ENCODE data around the gene DOCK1.
A peak's percentile ranks its signal among the peaks of the same experiment; 100 is the strongest.

The DOCK1 gene

GRCh38 chr10:127088908-127089307 lies 183.7 kb downstream of the DOCK1 start:
- DNase-seq (ENCODE audit: low read depth), result no peak

- DNase-seq (ENCODE audit: low read depth), result no peak
Observed at GRCh38 chr10:127089446-127089845, 184.2 kb downstream of the DOCK1 start.

GRCh38 chr10:127090138-127090537 lies 184.9 kb downstream of the DOCK1 start:
- no peak for DNase-seq (ENCODE audit: low read depth)

- DNase-seq (ENCODE audit: low read depth), result no peak
Observed at GRCh38 chr10:127091354-127091753, 186.1 kb downstream of the DOCK1 start.

- DNase-seq (ENCODE audit: low read depth), result no peak
Observed at GRCh38 chr10:127092916-127093315, 187.7 kb downstream of the DOCK1 start.

- no peak for DNase-seq (ENCODE audit: low read depth)
Observed at GRCh38 chr10:127094984-127095383, 189.8 kb downstream of the DOCK1 start.

- no peak for DNase-seq (ENCODE audit: low read depth)
Observed at GRCh38 chr10:127100983-127101615, 195.9 kb downstream of the DOCK1 start.

GRCh38 chr10:127102176-127102575 lies 196.9 kb downstream of the DOCK1 start:
- no peak for DNase-seq (ENCODE audit: low read depth)

- DNase-seq (ENCODE audit: low read depth), result no peak
Observed at GRCh38 chr10:127115100-127115499, 209.9 kb downstream of the DOCK1 start.

GRCh38 chr10:127117125-127117524 lies 211.9 kb downstream of the DOCK1 start:
- peak; percentile 63 for DNase-seq (ENCODE audit: low read depth)

- no peak for DNase-seq (ENCODE audit: low read depth)
Observed at GRCh38 chr10:127118034-127118433, 212.8 kb downstream of the DOCK1 start.

GRCh38 chr10:127119936-127120335 lies 214.7 kb downstream of the DOCK1 start:
- DNase-seq (ENCODE audit: low read depth), result no peak

GRCh38 chr10:127122831-127123230 lies 217.6 kb downstream of the DOCK1 start:
- DNase-seq (ENCODE audit: low read depth), result no peak

GRCh38 chr10:127123626-127124025 lies 218.4 kb downstream of the DOCK1 start:
- DNase-seq (ENCODE audit: low read depth), result peak; percentile 13

GRCh38 chr10:127125331-127125730 lies 220.1 kb downstream of the DOCK1 start:
- no peak for DNase-seq (ENCODE audit: low read depth)

GRCh38 chr10:127127822-127128221 lies 222.6 kb downstream of the DOCK1 start:
- DNase-seq (ENCODE audit: low read depth), result no peak

- DNase-seq (ENCODE audit: low read depth), result no peak
Observed at GRCh38 chr10:127129104-127129503, 223.9 kb downstream of the DOCK1 start.

GRCh38 chr10:127132451-127132850 lies 227.2 kb downstream of the DOCK1 start:
- no peak for DNase-seq (ENCODE audit: low read depth)

- DNase-seq (ENCODE audit: low read depth), result no peak
Observed at GRCh38 chr10:127133225-127133624, 228.0 kb downstream of the DOCK1 start.

- no peak for DNase-seq (ENCODE audit: low read depth)
Observed at GRCh38 chr10:127133672-127134500, 228.7 kb downstream of the DOCK1 start.

GRCh38 chr10:127135844-127136577 lies 230.8 kb downstream of the DOCK1 start:
- DNase-seq (ENCODE audit: low read depth), result no peak

- no peak for DNase-seq (ENCODE audit: low read depth)
Observed at GRCh38 chr10:127137391-127137790, 232.2 kb downstream of the DOCK1 start.

GRCh38 chr10:127142136-127142535 lies 236.9 kb downstream of the DOCK1 start:
- DNase-seq (ENCODE audit: low read depth), result no peak

All from amniotic epithelial cell (primary cell).